OCI-LY7 (cell line): ENCODE measurements around the gene TEX55.

Experiments
- EZH2phosphoT487 ChIP-seq: fragments of 200-600 bp; sonication (generic); IDR thresholded peaks from 2 replicates; pipeline ENCODE4 v1.6.1; 2018; ENCODE audit warnings: low read depth, borderline replicate concordance, mild to moderate bottlenecking, mixed run types, antibody characterized with exemption, low read length, moderate library complexity, mixed read lengths
- TF ChIP-seq, protein P1 (sequence below): fragments of 200-600 bp; sonication (generic); conservative IDR thresholded peaks from 2 replicates; pipeline ENCODE4 v1.5.1; 2014; ENCODE audit warnings: mild to moderate bottlenecking, antibody characterized with exemption, low read length, moderate library complexity, mixed read lengths

GRCh38 chr3:119145128-119145499 is 851 bp upstream of the TEX55 start:
- TF ChIP-seq, protein P1, sequence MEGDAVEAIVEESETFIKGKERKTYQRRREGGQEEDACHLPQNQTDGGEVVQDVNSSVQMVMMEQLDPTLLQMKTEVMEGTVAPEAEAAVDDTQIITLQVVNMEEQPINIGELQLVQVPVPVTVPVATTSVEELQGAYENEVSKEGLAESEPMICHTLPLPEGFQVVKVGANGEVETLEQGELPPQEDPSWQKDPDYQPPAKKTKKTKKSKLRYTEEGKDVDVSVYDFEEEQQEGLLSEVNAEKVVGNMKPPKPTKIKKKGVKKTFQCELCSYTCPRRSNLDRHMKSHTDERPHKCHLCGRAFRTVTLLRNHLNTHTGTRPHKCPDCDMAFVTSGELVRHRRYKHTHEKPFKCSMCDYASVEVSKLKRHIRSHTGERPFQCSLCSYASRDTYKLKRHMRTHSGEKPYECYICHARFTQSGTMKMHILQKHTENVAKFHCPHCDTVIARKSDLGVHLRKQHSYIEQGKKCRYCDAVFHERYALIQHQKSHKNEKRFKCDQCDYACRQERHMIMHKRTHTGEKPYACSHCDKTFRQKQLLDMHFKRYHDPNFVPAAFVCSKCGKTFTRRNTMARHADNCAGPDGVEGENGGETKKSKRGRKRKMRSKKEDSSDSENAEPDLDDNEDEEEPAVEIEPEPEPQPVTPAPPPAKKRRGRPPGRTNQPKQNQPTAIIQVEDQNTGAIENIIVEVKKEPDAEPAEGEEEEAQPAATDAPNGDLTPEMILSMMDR, result no peak
- TF ChIP-seq EZH2phosphoT487, result no peak
